ENCODE results near the gene NEU4. TPM values are rescaled to one million over a fixed set of nuclear protein-coding genes. Genes with fewer than 3 reads are reported as not detected.

NEU4 gene
- total RNA-seq, 1 experiment from 2014 or later = 10.0 TPM

DNA sequence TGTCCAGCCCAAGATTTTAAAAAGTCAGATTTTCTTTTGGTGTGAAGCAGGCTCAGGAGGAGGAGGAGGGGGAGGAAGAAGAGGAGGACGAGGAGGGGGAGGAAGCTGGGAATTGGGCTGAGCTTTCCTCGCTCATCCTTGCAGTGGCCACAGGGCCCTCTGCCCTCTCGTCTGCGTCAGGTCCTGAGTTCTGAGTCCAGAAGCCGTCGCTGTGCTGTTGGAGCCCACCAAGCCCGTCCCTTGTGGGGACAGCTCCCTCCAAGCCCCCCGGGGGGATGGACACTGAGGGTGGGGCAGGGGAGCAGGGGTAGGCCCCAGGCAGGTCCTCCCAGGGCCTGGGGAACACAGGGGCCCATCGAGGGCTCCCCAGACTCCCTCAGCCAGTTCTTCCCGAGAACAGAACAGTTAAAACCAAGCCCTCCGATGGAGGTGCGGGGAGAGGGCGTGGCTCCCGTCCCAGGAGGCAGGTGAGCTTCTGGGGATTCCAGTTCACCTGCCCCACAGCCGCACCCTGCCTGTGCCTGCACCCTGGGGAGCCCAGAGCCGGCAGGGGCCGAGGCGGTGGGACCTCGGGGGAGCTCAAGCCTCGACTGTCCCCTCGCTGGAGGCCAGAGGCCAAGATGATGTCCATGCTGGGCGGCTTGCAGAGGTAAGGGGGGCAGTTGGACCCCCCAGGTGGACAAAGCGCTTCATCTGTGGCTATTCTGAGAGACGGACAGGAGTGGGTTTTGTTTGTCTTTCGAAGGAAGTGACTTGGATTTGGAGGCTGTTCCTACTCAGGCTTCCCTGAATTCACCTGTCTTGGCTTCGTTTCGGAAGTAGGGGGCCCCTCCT, 32.4 kb upstream of the NEU4 start, which contains the start of gene GAL3ST2:
TSS of gene GAL3ST2 (plus strand) at position 487 of the 834 bp plus-strand sequence. CDS start at position 621, 134 bp downstream.
- ChIA-PET CTCF (no interaction called here), POLR2A (interaction anchor here (0.6 kb wide), 1 partner anchor 10 kb away, joined by 3 read pairs; no protein-coding TSS in a partner anchor)
- in situ Hi-C loops (cut with HindIII; ENCODE audit: low pct_unique_long_range_greater_than_20kb, low sequenced_read_pairs) (no loop called here), intact Hi-C loops (cut with micrococcal nuclease; ENCODE audit: unreplicated experiment) (no loop called here)
- Histone ChIP-seq H3K4me1 (ENCODE audit: control insufficient read depth, insufficient read depth, low read length) (peaks cover 28% of the 10 kb centered on the region), H3K27ac (ENCODE audit: low read length) (no peak within 1 kb of the TSS), H3K27me3 (ENCODE audit: control insufficient read depth, insufficient read depth, low read length) (no peaks in the 10 kb centered on the region), H3K9me3 (ENCODE audit: control insufficient read depth, insufficient read depth, low read depth, low read length) (peaks cover 6% of the 10 kb centered on the region; the same call in 1 of the 2 replicates), H3K36me3 (ENCODE audit: control insufficient read depth, insufficient read depth, low read length) (no peaks in the 10 kb centered on the region), H3K4me3 (ENCODE audit: low read depth in 2 of 2, low read length in 2 of 2) (no peak within 1 kb of the TSS)
- ATAC-seq = no peak
- TF ChIP-seq, protein P1, sequence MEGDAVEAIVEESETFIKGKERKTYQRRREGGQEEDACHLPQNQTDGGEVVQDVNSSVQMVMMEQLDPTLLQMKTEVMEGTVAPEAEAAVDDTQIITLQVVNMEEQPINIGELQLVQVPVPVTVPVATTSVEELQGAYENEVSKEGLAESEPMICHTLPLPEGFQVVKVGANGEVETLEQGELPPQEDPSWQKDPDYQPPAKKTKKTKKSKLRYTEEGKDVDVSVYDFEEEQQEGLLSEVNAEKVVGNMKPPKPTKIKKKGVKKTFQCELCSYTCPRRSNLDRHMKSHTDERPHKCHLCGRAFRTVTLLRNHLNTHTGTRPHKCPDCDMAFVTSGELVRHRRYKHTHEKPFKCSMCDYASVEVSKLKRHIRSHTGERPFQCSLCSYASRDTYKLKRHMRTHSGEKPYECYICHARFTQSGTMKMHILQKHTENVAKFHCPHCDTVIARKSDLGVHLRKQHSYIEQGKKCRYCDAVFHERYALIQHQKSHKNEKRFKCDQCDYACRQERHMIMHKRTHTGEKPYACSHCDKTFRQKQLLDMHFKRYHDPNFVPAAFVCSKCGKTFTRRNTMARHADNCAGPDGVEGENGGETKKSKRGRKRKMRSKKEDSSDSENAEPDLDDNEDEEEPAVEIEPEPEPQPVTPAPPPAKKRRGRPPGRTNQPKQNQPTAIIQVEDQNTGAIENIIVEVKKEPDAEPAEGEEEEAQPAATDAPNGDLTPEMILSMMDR (IDR thresholded peaks at IDR 0.05) = no peak
- TF ChIP-seq TCF7L2 (IDR thresholded peaks at IDR 0.05; ENCODE audit: low read depth, low read length) (no peak), POLR2AphosphoS5 (IDR thresholded peaks at IDR 0.05; ENCODE audit: low read depth, low read length) (no peak), SIN3A (IDR thresholded peaks at IDR 0.05; ENCODE audit: borderline replicate concordance, insufficient read depth, low read depth, low read length) (no peak)
- TF ChIP-seq, protein P2, sequence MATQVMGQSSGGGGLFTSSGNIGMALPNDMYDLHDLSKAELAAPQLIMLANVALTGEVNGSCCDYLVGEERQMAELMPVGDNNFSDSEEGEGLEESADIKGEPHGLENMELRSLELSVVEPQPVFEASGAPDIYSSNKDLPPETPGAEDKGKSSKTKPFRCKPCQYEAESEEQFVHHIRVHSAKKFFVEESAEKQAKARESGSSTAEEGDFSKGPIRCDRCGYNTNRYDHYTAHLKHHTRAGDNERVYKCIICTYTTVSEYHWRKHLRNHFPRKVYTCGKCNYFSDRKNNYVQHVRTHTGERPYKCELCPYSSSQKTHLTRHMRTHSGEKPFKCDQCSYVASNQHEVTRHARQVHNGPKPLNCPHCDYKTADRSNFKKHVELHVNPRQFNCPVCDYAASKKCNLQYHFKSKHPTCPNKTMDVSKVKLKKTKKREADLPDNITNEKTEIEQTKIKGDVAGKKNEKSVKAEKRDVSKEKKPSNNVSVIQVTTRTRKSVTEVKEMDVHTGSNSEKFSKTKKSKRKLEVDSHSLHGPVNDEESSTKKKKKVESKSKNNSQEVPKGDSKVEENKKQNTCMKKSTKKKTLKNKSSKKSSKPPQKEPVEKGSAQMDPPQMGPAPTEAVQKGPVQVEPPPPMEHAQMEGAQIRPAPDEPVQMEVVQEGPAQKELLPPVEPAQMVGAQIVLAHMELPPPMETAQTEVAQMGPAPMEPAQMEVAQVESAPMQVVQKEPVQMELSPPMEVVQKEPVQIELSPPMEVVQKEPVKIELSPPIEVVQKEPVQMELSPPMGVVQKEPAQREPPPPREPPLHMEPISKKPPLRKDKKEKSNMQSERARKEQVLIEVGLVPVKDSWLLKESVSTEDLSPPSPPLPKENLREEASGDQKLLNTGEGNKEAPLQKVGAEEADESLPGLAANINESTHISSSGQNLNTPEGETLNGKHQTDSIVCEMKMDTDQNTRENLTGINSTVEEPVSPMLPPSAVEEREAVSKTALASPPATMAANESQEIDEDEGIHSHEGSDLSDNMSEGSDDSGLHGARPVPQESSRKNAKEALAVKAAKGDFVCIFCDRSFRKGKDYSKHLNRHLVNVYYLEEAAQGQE (IDR thresholded peaks at IDR 0.05; ENCODE audit: insufficient read depth in 1 of 2, low read depth in 2 of 2, low read length in 1 of 2) = no peak
- DNase-seq (ENCODE audit: low read depth, low spot score) = no peak
- BruUV-seq (replicated peaks) = no TSS peak

DNA sequence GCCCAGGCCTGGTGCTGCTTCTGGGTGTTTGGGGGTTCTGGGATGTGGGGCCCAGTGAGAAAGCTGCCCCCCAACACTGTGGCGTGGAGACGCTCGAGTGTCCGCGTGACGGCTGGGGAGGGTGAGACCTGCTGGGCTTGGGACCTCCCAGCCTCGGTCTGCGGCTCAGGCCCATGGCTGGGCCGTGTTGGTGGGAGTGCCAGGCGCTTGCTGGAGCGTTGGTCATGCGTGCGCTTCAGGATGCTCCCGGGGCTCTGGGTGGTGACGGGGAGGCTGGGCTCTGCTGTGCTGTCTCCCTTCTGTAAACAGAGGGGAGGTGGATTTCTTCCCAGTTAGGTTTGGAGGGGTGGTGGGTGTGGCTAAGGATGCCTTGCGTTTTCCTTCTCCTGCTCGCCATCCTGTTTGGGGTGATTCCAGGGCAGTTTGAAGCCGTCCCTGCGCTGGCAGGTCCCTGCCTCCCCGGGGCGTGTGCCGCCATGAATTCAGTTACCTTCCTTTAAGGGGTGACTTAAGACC, 31.8 kb upstream of the NEU4 start:
- CTCF ChIA-PET = no interaction called here
- no peak overlapping the region for H3K4me3 ChIP-seq (ENCODE audit: low read depth in 2 of 2, low read length in 2 of 2)
- H3K4me1 ChIP-seq (ENCODE audit: control insufficient read depth, insufficient read depth, low read length) = peaks cover 28% of the 10 kb centered on the region
- peaks cover 6% of the 10 kb centered on the region; the same call in 1 of the 2 replicates for H3K9me3 ChIP-seq (ENCODE audit: control insufficient read depth, insufficient read depth, low read depth, low read length)
- no peak for DNase-seq (ENCODE audit: low read depth, low spot score)
- H3K27me3 ChIP-seq (ENCODE audit: control insufficient read depth, insufficient read depth, low read length) = no peaks in the 10 kb centered on the region
- in situ Hi-C loops (cut with HindIII; ENCODE audit: low pct_unique_long_range_greater_than_20kb, low sequenced_read_pairs) (no loop called here), intact Hi-C loops (cut with micrococcal nuclease; ENCODE audit: unreplicated experiment) (no loop called here)
- no TSS peak for BruUV-seq (replicated peaks)
- H3K36me3 ChIP-seq (ENCODE audit: control insufficient read depth, insufficient read depth, low read length) = no peaks in the 10 kb centered on the region
- TF ChIP-seq POLR2AphosphoS5 (IDR thresholded peaks at IDR 0.05; ENCODE audit: low read depth, low read length) = no peak
- TF ChIP-seq TCF7L2 (IDR thresholded peaks at IDR 0.05; ENCODE audit: low read depth, low read length) = no peak
- TF ChIP-seq, protein P1 (IDR thresholded peaks at IDR 0.05) = no peak
- TF ChIP-seq SIN3A (IDR thresholded peaks at IDR 0.05; ENCODE audit: borderline replicate concordance, insufficient read depth, low read depth, low read length) = no peak
- TF ChIP-seq, protein P2 (IDR thresholded peaks at IDR 0.05; ENCODE audit: insufficient read depth in 1 of 2, low read depth in 2 of 2, low read length in 1 of 2) = no peak
- POLR2A ChIA-PET = no interaction called here
- no peak overlapping the region for H3K27ac ChIP-seq (ENCODE audit: low read length)
- no peak for ATAC-seq

All from Panc1 (cell line).